Stimulated activated CD8-positive, alpha-beta memory T cell treated with anti-CD3 and anti-CD28 coated beads, Interleukin-15, amount 100 ng/mL, for 48 hours (primary cell): ENCODE results near the gene VWA8.
"Not testable (repeated sequence)": the region's sequence is repeated elsewhere in the genome, so short reads cannot be mapped to it uniquely, and the experiment has no call there.

Source experiments
- DNase-seq, 2 donors: peaks; one replicate each; pipeline ENCODE4 v3.0.0-alpha.2; 2020; ENCODE audit warnings: low read depth in 2 of 2

The VWA8 gene

DNA sequence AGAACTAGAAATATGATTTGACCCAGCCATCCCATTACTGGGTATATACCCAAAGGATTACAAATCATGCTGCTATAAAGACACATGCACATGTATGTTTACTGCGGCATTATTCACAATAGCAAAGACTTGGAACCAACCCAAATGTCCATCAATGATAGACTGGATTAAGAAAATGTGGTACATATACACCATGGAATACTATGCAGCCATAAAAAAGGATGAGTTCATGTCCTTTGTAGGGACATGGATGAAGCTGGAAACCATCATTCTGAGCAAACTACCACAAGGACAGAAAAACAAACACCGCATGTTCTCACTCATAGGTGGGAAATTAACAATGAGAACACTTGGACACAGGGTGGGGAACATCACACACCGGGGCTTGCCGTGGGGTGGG lies 38.0 kb downstream of the VWA8 start:
- not testable (repeated sequence) for DNase-seq

DNA sequence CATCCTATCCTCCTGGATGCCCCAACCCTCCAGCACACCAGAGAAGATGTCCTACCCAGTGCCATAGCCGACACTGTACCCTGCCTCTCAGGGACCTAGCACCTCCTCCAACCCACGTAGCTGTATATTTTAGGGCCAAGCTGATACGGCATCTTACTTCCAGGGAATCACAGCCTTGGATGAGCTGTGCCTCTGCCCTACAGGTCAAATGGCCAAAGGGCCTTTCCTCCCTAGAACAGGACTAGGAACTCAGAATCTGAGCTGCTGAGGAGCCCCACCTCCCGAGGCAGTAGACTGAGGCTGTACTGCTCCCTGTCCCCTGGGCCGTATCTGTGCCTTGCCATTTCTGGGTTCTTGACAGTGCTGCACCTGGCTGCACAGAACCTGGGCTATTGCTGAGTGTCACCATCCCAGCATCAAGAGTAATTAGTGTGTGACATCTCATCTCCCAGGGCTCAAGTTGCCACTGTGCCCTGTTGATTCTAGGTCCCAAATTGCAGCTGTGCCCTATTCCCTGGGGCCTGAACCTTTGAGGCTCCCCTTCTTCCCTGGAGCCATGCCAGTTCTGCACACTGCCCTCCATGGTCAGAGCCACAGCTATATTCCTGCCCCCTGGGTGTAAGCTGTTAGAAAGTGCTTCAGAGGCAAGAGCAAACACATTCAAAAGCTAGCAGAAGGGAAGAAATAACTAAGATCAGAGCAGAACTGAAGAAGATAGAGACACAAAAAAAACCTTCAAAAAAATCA lies 41.0 kb downstream of the VWA8 start:
- DNase-seq = no peak

DNA sequence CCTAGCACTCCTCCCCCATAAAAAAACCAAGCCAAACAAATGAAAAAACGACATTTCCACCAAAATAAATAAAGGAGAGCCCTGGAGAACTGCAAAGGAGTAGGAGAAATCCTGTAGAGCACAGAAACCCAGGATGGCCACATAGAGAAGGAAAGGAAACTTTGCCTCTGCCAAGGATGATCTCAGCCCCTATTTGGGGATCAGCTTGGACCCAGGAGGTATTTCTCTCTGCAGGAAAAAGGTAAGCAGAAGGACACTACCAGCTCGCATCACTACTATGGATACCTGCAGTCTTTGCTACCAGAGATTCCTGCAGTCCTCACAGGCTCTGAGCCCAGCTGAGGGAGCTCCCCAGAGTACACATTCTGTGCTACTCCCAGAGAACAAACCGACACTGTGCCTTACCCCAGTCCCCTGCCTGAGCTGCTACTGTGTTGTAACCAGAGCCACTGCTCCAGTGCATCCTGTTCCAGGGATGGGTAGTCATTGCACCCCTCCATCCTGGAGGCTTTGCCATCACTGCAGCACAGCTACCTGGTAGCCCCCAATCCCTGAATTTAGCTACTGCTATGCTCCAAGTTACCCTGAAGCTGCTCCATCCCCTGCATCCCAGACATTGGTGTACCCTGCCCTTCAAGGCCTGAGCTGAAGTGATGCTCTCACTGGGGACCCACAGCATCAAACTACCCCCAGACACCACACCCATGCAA lies 41.7 kb downstream of the VWA8 start:
- no peak for DNase-seq

DNA sequence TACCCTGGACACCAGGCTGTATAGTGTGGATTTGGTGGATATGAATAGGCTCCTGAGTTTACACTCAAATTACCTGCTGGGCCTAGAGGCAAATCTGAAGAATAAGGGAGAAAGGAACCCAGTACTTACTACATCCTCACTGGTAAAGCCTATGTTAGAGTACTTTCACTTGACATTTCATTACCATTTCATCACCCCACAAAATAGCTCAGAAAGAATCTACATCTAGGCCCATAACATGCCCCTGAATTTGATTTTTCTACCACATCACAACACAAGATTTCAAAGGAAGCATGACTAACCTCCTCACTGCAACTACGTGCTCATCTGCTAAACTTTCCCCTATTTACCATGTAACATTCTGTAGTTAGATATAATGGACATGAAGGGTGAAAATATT lies 43.3 kb downstream of the VWA8 start:
- DNase-seq = no peak

DNA sequence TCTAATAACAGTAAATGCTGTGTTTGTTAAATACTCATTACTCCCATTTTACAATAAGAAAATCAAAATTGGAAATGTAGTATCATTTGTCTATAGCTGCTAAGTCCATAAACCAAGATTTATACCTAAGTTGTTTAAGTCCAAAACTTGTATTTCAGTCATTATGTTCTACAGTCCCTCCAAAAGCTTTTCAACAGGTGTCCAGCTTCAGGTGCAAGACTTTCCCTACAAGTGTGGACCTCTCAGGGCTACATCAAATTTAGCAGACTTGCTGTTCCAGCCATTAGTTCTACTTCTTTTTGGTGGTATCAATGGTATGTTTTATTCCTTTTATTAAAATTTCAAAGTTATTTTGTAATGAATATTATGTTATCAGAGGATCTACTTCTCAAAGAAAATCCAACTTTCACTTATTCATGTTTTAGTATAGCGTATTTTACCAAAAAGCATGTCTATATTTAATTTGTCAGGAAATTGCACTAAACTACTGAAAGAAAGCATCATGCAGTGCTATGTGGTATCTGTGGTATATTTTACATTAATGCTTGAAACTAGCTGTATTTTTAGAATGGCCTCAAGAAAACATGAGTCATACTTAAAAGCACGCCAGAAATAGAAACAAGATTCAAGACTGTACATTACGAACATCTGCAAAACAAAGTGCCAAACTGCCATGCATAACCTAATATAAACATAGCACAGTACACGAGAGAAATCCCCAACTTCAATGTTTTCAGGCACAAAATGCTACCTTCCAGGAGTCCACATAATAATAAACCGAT lies 44.5 kb downstream of the VWA8 start:
- DNase-seq = no peak

DNA sequence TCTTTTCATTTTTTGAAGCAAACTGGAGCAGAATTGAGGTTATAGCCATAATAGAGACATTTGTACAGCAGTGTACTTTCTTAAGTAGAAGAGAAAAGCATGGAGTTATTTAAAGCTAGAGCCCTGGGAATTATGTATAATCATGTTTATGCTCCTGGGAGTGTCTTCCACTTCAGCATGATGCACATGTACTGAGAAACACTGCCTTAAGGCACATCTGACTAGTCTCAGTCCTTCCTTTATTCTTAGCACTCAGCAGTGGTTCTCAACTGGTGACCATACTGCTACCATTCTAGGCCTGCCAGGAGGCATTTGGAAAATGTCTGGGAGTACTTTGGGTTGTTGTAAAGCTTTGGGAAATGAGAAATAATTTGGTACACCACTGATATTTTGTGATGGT lies 45.8 kb downstream of the VWA8 start:
- no peak for DNase-seq

DNA sequence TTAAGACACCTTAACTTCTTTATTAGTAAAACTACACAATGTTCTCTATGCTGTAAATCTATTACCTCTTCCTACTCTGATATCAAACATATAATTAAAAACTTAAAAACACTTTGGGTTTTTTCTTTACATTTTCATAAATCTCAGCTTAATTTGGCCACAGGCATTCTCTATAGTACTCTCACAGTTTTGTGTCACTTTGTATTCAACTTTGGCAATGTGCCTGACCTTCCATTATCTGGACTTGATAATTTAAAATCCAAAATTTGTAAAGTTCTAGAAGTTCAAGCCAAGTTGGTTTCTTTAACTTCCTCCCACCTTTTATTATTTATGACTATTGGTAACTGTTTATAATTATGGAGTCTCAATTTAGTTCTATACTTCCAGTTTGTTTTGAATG lies 46.4 kb downstream of the VWA8 start:
- DNase-seq = no peak

DNA sequence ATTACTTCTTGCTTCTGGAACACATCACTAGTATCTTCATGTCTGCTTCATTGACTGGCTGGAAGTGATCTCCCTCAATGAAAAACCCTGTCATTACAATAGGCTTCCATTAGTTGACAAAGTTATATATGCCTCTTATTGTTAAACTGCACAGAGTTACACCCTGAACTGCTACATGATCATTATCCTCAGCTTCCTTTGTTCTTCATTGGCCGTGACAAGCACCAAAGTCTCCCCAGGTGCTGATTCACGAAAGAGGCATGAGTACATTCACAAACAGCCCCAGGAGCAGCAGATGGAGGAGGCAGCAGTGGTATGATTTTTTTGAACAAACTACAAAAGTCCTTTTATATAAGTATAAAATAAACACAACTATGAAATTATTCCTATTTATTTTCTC lies 51.4 kb downstream of the VWA8 start:
- DNase-seq = no peak

DNA sequence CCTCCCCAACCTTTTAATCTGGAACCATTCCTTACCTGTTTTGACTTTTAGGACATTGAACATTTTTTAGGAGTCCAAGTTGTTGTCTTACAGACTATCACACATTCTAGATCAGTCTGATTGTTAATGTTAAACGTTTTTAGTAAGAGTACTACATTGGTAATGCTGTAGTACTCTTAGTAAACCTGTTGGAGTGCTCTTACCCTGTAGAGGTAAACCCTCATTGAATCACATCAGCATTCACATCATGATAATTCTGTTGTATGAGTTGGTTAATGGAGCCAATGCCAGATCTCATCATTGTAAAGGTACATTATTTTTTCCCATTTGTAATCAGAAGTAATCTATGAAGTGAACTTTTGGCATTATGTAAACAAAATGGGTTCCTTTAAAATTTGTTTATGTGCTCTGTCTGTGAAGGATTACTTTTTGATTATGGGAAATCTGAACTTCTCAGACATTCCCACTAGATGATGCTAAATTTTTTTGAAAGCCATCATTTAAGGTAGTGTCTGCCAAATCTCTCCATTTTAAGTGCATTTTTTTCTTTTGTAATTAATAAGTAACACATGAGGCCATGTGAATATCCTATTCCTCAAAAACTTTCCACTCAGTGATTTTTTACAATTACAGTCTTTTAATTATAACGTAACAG lies 55.2 kb downstream of the VWA8 start:
- no peak for DNase-seq

DNA sequence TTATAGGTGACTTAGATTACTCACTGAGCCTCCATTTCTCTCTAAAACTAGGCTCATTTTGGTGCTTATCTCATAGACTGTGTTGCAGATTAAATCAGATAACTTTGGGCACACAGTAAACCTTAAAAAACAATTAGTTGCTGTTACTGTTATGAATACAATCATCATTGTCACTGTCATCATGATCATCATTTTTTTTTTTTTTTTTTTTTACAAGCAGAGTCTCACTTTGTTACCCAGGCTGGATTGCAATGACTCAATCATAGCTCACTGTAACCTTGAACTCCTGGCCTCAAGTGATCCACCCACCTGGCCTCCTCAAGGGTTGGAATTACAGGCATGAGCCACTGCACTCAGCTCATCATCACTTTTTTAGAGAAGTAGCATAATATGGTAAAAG lies 60.0 kb downstream of the VWA8 start:
- peak in 1 of 2 donors; percentile 36 for DNase-seq

DNA sequence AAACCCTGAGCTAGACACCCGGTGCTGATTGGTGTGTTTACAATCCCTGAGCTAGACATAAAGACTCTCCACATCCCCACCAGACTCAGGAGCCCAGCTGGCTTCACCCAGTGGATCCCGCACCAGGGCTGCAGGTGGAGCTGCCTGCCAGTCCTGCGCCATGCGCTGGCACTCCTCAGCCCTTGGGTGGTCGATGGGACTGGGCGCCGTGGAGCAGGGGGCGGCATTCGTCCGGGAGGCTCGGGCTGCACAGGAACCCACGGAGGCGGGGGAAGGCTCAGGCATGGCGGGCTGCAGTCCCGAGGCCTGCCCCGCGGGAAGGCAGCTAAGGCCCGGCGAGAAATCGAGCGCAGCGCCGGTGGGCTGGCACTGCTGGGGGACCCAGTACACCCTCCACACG lies 62.5 kb downstream of the VWA8 start:
- DNase-seq = not testable (repeated sequence)

DNA sequence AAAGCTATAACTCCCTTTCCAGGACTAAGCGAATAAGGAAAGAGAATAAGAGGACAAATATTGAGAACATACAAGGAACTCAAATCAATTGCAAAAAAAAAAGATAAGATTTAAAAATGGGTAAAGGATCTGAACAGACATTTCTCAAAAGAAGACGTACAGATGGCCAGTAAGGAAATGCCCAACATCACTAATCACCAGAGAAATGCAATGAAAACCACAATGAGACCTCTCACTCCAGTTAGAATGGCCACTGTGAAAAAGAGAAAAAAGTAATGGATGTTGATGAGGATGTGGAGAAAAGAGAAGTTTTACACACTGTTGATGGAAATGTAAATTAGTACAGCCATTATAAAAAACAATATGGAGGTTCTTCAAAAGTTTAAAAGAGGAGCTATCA lies 63.8 kb downstream of the VWA8 start:
- no peak for DNase-seq

DNA sequence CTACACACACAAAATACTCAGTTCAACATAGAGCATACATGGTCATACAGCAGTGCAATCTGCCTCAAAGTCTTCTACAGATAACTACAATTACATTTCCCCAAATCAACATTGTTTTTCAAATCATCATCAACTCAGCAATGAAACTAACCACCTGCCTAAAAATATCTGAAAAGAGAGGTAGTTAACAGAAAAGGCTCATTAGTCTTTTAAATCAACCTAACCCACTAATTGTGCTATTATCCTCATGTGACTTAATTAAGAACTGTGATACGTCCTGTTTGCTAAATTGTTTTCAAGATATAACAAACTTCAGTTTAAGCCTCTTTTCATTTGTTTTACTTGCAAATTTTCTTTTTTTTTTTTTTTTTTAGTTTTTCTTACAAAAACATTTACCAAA lies 65.4 kb downstream of the VWA8 start:
- no peak for DNase-seq

DNA sequence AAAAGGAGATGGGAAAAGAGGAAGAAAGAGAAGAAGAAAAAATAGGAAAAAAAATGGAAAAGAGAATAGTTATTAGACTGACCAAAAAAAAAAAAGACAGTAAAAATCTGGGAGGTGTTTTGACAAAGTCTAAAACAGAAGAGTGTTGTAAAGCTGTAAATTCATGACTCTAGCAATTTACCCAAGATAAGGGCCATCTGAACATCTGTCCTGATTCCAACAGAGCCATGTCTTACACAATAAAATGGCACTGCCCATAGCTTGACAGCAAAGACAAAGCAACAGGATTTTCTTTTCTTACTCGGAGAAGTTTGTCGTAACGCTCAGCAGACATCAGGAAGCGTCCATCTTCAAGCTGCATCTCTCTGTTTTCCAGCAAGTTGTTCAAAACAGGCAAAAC lies 69.8 kb downstream of the VWA8 start:
- no peak for DNase-seq

DNA sequence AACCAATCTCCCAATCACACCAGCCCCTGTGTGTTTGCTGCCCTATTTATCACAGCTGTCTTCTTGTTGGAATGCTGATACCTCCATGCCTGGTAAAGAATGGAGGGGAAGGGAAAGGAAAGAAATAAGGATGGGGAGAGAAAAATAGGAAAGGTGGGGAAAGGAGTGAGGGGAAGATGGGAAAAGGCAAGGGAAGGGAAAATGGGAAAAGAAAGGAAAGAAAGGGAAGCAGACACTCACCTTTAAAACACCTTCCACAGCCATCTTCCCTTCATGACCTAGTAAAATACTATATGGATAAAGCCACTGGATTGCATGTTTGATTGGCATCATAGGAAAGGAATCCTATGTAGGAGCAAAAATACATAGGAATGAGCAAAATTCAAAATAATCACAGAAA lies 77.8 kb downstream of the VWA8 start:
- DNase-seq = no peak

DNA sequence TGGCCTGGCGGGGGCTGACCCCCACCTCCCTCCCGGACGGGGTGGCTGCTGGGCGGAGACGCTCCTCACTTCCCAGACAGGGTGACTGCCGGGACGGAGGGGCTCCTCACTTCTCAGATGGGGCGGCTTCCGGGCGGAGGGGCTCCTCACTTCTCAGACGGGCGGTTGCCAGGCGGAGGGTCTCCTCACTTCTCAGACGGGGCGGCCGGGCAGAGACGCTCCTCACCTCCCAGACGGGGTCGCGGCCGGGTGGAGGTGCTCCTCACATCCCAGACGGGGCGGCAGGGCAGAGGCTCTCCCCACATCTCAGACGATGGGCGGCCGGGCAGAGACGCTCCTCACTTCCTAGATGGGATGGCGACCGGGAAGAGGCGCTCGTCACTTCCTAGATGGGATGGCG lies 79.0 kb downstream of the VWA8 start:
- DNase-seq = not testable (repeated sequence)

DNA sequence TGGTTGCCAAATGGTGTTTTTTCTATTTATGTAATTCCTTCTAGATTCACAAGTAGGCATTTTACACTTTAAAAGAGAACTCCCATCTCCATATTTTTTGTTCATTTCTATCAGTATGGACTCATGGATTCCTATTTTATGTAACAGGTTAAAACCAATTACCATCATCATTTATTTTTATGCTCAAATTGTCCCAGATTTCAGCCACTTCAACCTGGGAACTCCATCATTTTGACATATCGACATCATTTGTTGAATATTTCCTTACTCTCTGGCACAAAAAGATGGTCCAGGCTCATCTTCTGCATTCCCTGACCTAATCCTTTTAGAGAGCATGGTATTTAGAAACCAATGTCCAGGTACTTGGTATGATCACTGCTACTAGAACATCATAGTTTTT lies 79.9 kb downstream of the VWA8 start:
- DNase-seq = no peak

DNA sequence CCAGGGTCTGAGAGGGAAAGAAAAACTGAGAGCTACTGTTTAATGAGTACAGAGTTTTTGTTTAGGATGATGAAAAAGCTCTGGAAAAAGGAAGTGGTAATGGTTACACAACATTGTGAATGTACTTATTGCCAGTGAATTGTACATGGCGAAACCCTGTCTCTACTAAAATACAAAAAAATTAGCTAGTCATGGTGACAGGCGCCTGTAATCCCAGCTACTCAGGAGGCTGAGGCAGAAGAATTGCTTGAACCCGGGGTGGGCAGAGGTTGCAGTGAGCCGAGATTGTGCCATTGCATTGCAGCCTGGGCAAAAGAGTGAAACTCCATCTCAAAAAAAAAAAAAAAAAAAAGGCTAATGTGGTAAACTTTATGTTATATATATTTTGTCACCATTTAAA lies 96.3 kb downstream of the VWA8 start:
- no peak for DNase-seq

DNA sequence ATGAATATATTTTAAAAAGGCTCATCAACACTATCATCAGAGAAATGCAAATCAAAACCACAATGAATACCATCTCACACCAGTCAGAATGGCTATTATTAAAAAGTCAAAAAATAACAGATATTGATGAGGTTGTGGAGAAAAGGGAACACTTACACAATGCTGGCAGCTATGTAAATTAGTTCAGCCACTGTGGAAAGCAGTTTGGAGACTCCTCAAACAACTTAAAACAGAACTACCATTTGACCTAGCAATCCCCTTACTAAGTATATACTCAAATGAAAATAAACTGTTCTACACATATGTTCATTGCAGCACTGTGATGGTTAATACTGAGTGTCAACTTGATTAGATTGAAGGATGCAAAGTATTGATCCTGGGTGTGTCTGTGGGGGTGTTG lies 98.2 kb downstream of the VWA8 start:
- not testable (repeated sequence) for DNase-seq

DNA sequence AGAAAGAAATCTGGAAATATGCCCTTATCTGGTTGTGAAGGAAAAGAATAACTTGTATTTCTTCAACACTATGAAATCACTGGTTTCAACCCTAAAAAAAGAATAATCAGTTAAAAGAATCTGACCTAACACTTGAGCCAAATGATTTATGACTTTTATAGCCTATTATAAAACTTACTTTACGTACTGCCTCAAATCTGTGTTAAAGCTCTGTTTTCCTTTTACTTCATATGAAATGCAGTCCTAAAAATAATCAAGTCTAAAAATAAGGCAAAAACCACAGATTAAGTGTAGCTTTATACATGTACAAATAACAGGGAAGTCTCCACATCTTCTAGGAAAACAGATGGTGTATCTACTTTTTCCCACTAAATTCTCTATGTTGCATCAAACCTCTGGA lies 101.3 kb downstream of the VWA8 start:
- DNase-seq = no peak

DNA sequence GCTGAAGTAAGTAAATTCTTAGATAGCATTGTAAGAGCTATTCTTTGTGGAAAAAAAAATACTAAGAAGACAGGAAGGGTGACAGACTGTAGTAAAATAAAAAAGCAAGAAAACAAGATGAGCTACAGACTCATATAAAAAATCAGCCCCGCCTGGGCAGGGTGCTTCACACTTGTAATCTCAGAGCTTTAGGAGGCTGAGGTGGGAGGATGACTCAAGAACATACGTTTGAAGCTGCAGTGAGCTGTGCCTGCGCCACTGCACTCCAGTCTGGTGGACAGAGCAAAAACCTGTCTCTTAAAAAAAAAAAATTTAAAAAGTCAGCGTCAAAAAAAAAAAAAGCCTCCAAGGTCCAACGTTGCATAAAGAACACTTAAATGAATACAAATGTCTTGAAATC lies 102.1 kb downstream of the VWA8 start:
- no peak for DNase-seq

DNA sequence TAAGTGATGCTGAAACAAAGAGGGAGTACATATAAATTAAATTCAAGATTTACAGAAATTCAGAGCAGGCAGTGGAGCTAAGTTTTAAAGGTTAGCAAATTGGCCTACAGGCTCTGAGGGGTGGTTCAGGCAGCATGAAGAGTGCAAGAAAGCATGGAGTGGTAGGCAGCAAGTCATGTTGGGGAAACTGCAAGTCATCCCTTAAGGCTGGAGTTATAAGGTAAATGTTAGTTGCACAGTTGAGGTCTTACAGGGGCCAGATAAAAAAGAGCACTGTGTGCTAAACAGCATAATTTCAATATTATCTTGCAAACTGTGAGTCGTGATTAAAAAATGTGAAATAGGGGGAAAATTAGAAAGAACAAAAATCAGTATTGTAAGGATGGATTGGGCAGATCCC lies 106.2 kb downstream of the VWA8 start:
- DNase-seq = no peak
